Esophagus squamous epithelium (tissue), 4 donors: Measurements from ENCODE around the gene PPP1R10.

ENCODE experiments used
- POLR2A ChIP-seq, 4 donors: fragments of 450-650 bp; IDR thresholded peaks; one replicate each; pipeline ENCODE4 v1.6.1; 2017; ENCODE audit warnings: antibody characterized with exemption in 4 of 4, mild to moderate bottlenecking in 4 of 4, moderate library complexity in 3 of 4
- TF ChIP-seq, protein P1 (sequence below), 6 experiments: fragments of 450-650 bp in 4 of 6; fragments of 200-600 bp in 2 of 6; sonication (generic) in 2 of 6; IDR thresholded peaks; one replicate each; pipeline ENCODE4 v1.5.1; 2016 to 2019; ENCODE audit warnings: antibody characterized with exemption in 6 of 6, mild to moderate bottlenecking in 4 of 6, moderate library complexity in 4 of 6

DNA sequence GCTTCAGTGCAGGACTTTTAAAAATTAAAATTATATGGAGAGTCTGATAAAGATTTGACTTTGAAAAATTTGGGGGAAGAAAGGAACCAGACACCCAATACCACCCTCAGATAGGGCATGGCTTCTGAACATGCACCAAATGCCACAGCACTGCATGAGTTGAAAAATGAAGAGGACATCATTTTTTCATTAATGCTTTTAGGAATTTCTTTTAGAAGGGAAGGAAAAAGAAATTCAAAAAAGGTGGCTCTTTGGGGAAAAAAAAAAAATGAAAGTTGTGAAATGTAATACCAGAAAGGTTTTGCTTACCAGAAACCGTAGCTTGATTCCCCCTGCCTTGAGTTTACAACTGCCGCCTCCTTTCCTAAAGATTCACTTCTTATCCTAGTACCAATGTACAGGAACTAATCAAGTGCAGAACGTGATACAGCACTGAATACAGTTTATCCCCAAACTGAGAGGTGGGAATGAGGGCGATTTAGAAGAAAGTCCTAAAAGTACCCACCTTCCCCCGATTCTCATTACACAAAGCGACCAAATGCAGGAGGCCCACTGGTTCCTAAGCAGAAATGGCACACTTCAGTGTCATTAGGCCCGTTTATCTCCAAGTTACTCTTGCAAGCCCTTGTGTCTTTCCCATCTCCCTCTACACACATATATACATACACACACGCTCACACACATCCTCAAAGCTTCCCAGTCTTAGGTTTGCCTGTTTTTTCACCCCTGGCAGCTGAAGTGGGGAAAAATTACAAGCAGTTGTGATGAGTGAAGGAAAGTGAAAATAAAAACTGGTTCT lies 2.8 kb downstream of the PPP1R10 start:
- TF ChIP-seq, protein P1, sequence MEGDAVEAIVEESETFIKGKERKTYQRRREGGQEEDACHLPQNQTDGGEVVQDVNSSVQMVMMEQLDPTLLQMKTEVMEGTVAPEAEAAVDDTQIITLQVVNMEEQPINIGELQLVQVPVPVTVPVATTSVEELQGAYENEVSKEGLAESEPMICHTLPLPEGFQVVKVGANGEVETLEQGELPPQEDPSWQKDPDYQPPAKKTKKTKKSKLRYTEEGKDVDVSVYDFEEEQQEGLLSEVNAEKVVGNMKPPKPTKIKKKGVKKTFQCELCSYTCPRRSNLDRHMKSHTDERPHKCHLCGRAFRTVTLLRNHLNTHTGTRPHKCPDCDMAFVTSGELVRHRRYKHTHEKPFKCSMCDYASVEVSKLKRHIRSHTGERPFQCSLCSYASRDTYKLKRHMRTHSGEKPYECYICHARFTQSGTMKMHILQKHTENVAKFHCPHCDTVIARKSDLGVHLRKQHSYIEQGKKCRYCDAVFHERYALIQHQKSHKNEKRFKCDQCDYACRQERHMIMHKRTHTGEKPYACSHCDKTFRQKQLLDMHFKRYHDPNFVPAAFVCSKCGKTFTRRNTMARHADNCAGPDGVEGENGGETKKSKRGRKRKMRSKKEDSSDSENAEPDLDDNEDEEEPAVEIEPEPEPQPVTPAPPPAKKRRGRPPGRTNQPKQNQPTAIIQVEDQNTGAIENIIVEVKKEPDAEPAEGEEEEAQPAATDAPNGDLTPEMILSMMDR (IDR thresholded peaks at IDR 0.05), result no peak
- TF ChIP-seq POLR2A (IDR thresholded peaks at IDR 0.05), result no peak
